NCI-H187 (cell line): ENCODE data around the gene VPS8.

Experiments used
- DNase-seq, 2 experiments: peaks; one replicate each; lab custom pipeline; 2025; lab: John Stamatoyannopoulos, UW

VPS8 gene

GRCh38 chr3:185058796-185059195 is 246.8 kb downstream of the VPS8 start:
- no peak for DNase-seq

- no peak for DNase-seq
Observed at GRCh38 chr3:185059766-185060165, 247.8 kb downstream of the VPS8 start.

DNA sequence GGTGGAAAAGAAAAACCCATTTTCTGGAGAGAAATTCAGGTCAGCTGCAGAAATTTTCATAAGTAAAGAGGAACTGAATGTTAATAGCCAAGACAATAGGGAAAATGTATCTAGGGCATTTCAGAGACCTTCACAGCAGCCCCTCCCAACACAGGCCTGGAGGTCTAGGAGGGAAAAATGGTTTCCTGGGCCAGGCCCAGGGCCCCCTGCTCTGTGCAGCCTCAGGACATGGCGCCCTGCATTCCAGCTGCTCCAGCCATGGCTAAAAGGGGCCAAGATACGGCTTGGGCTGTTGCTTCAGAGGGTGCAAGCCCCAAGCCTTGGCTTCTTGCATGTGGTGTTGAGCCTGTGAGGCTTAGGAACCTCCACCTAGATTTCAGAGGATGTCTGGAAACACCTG is 248.7 kb downstream of the VPS8 start:
- DNase-seq: no peak

DNA sequence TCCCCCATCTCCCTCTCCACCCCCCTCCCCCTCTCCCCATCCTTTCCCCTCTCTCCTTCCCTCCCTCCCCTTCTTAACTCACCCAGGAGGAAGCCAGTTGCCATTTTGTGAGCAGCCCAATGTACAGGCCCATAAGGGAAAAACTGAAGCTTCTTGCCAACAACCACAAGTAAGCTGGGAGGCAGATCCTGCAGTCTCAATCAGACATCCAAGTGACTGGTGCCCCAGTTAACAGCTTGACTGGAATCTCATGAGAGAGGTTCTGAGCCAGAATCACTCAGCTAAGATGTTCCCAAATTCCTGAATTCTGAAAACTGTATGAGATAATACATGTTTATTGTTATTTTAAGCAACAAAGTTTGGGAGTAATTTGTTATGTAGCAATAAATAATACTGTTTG is 250.2 kb downstream of the VPS8 start:
- no peak for DNase-seq

DNA sequence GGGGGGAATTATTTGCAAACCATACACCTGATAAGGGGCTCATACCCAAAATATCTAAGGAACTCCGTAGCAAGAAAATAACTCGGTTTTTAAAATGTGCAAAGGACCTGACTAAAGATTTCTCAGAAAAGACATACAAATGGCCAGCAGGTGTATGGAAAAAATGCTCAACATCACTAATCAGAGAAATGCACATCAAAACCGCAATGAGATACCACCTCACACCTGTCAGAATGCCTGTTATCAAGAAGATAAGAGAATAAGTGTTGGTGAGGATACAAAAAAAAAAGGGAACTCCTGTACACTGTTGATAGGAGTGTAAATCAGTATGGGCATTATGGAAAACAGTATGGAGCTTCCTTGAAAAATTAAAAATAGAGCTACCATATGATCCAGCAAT is 251.5 kb downstream of the VPS8 start:
- DNase-seq: no peak

DNA sequence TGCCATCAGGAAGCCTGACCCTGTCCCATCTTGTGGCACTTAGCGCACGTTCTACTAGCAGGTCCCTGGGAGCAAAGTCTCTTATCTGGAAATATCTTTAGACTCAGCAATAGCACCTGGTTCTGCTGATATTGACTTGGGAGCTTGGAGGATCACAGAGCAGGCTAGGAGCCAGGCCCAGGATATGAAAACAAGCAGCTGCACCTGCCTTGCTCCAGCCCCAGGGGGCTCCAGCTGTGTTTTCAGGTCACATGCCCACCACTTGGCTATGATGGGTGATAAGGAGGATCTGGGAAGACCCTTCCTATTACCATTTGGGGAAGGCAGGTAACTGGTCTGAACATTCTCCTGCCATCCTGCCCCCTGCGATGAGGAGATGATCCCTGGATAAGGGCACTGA is 253.1 kb downstream of the VPS8 start:
- DNase-seq: no peak

DNA sequence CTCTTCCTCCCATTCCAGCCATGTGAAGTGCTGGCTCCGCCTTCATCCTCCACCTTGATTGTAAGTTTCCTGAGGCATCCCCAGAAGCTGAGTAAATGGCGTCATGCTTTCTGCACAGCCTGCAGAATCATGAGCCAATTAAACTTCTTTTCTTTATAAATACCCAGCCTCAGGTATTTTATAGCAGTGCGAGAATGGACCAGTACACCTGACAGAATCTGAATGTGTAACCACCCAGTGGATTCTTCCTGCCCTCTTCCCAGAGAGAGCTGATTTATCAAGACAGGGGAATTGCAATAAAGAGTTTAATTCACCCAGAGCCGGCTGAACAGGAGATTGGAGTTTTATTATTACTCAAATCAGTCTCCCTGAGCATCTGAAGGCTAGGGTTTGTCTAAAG is 254.3 kb downstream of the VPS8 start:
- no peak for DNase-seq

DNA sequence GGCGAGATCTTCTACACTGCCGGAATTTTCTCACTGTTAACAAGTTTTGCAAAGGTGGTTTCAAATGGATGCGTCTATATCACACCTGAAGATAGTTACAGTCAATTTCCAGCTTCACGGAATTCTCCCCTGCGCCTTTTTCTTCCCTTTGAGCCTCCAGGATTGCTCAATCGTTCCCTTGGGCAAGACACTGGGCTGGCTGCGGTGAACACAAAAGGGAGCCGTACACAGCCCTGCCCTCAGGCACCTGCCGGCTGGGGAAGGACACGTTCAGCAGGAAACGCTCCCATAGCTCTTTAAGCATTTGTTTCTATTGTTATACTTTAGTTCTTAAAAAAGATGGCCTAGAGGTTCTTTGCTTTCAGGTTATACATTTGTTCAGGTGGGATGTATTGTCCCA is 255.2 kb downstream of the VPS8 start:
- no peak for DNase-seq

DNA sequence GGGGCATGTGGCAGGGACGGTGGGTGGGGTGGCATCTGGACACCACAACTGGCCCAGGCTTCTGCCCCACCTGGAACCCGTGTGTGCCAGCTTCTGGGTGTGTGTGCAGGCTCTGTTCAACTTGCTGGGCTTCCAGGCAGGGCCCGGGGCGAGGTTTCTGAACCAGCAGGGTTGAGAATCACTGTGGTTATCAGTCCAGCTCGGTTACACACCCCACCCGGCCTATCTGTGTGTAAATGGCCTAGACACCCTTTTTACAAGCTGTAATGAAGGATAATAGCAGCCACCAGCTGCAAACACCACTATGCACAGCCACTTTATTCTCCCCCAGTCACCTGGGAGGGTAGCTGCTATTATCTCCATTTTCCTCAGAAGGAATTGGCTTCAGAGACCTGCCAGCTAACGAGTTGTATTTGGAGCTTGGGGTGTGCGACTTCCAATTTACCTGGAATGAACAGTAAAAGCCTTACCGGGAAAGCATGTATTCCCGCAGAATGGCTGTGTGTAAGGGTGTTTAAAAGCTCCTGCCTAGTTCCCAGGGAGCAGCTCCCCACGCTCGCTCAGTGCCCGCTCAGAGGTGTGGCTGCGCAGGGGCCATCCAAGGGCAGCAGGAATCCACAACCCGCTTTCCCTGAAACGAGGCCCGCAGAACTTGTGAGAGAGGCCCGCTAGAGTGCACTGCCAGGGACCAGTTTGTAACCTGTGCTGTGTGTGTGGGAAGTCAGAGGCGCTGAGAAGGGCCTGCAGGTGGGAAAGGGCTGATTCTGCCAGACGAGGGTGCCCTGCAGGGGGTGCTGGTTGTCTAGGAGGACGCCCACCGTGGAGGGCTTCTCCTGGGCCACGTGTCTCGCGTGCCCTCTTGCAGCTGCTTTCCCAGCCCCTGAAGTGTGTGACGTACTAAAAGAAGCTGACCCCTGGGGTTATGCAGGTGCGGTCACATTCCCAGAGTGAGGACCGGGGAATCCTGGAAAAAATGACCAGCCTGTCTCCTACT is 257.4 kb downstream of the VPS8 start:
- DNase-seq: no peak

GRCh38 chr3:185070491-185071286 is 258.7 kb downstream of the VPS8 start:
- DNase-seq: no peak

- DNase-seq: no peak
Observed at GRCh38 chr3:185071287-185071800, 259.4 kb downstream of the VPS8 start.

- DNase-seq: no peak
Observed at GRCh38 chr3:185075547-185075946, 263.6 kb downstream of the VPS8 start.

- no peak for DNase-seq
Observed at GRCh38 chr3:185076219-185076618, 264.3 kb downstream of the VPS8 start.

DNA sequence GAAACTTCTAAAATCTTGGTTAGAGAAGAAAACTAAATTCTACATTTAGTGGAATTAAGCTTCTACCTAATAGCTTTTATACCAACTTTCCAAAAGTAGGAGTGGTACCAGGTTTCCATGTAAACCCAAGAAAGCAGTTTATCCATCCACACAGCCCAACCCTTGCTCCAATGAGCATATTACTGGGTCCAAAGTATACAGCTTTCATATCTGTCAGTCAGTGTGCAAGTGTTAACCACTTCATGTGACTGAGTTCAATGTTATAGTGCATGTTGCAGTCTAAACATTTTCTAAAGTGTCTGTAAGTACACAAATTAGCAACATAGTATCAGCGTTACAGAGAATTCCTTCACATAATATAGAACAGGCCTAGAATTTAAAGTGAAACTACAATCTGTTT is 267.7 kb downstream of the VPS8 start:
- no peak for DNase-seq

DNA sequence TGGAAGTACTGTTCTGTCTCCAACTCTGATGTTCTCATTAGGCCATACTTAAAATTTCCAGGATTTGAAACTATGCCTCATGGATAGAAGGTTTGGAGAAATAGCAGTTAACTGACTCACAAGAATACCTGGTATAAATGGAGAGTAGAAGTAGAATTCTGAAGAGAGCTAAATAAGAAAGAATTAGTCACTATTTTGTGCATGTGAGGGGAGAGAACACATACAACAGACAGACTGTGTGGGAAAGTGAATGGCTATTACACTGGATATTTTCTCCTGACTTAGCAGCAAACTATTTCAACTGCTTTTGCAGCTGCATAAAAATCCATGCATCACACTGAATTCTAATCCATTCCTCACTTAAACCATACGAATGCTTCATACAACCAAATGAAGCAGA is 269.6 kb downstream of the VPS8 start:
- DNase-seq: no peak

GRCh38 chr3:185082149-185082548 is 270.2 kb downstream of the VPS8 start:
- DNase-seq: no peak

DNA sequence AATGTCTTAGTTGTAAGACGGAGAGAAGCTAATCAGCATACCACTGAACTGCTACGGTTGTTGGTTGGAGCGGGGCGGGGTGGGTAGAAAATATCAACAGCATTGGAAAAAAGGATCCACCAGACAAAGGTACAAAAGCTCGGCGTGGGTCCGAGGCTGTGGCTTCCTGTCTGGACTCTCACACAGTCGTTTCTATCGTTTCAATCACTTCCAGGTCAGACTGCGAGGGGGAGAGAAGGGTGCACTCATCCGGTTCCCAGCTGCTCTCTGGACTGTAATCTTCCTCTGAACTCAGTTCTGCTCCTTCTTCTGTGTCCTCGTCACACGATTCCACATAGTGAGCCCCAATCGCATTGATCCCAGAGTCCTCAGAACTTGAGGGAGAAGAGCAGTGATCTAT is 270.9 kb downstream of the VPS8 start:
- DNase-seq: no peak

- DNase-seq: no peak
Observed at GRCh38 chr3:185084402-185084801, 272.4 kb downstream of the VPS8 start.

DNA sequence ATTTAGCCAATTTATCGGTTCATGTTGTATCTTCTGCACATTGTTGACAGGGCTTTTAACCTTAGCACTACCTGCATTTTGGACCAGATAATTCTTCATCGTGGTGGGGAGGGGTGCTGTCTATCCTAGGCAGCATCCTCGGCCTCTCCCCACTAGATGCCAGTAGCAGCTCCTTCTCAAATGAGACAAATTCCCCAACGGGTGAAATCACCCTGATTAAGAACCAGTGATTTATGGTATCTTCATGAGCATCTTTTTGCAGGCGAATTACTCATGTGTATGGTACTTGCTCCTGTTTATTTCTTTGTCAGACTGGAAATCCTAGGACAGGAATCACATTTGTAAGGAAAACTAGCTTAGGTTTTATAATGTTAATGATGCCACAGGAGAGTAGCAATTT is 272.9 kb downstream of the VPS8 start:
- no peak for DNase-seq

DNA sequence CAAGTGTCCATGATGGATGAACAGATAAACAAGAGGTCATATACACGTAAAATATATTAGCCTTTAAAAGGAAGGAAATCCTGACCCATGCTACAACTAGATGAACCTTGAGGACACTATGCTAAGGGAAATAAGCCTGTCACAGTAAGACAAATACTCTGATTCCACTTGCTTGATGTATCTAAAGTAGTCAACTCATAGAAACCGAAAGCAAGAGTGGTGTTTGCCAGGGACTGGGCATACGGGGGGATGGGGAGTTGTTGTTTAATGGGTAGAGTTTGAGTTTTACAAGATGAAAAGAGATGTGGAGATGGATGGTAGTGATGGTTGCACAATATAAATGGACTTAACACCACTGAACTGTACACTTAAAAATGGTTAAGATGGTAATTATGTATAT is 275.5 kb downstream of the VPS8 start:
- no peak for DNase-seq

DNA sequence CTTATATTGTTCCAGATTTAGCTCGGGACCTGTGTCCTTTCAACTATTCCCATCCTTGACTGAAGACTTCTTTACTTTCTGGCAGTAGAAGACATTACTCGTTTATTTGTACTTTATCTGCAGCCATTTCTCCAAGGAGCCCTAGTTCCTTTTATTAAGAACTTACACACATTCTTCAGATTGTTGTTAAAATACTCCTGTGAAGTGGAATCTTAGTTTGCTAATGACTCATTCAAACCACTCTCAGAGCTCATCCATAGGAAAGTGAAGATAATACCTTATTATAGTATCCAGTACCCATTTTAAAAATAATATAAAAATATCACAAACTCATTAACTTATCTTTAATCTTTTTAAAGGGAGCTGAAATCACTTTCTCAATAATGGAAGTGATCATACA is 277.4 kb downstream of the VPS8 start:
- no peak for DNase-seq

GRCh38 chr3:185089751-185090150 is 277.8 kb downstream of the VPS8 start:
- DNase-seq: no peak

GRCh38 chr3:185090811-185091210 is 278.8 kb downstream of the VPS8 start:
- no peak for DNase-seq
